Measurements from ENCODE around the gene ANKRD35.
"Not testable (repeated sequence)": the region's sequence is repeated elsewhere in the genome, so short reads cannot be mapped to it uniquely, and the experiment has no call there.

The ANKRD35 gene

GRCh38 chr1:145857170-145857569 lies 28.5 kb downstream of the ANKRD35 start:
- H3K27me3 Mint-ChIP-seq: no peaks in the 10 kb centered on the region
- H3K4me3 Mint-ChIP-seq: no peak overlapping the region
- H3K27ac Mint-ChIP-seq: no peak overlapping the region
- H3K9me3 Mint-ChIP-seq: no peaks in the 10 kb centered on the region
- ATAC-seq (ENCODE audit: low read depth) (no peak), DNase-seq (ENCODE audit: low spot score in 2 of 2) (no peak)
- H3K36me3 Mint-ChIP-seq: peaks cover 22% of the 10 kb centered on the region
- peaks cover 9% of the 10 kb centered on the region for H3K4me1 Mint-ChIP-seq

- Mint-ChIP-seq H3K36me3 (peaks cover 27% of the 10 kb centered on the region), H3K27me3 (no peaks in the 10 kb centered on the region), H3K9me3 (no peaks in the 10 kb centered on the region), H3K4me3 (no peak overlapping the region), H3K4me1 (peaks cover 9% of the 10 kb centered on the region), H3K27ac (peak overlapping the region; percentile 39)
- ATAC-seq (ENCODE audit: low read depth): no peak
- DNase-seq (ENCODE audit: low spot score in 2 of 2): no peak
These were observed 30.2 kb downstream of the ANKRD35 start for GRCh38 chr1:145855426-145855948.

GRCh38 chr1:145849356-145850160 lies 36.1 kb downstream of the ANKRD35 start:
- Mint-ChIP-seq H3K9me3 (no peaks in the 10 kb centered on the region), H3K27me3 (no peaks in the 10 kb centered on the region), H3K4me3 (no peak overlapping the region), H3K36me3 (peaks cover 16% of the 10 kb centered on the region), H3K4me1 (peaks cover 6% of the 10 kb centered on the region), H3K27ac (no peak overlapping the region)
- ATAC-seq (ENCODE audit: low read depth): no peak
- no peak for DNase-seq (ENCODE audit: low spot score in 2 of 2)

GRCh38 chr1:145847827-145848226 lies 37.8 kb downstream of the ANKRD35 start:
- ATAC-seq (ENCODE audit: low read depth) (no peak), DNase-seq (ENCODE audit: low spot score in 2 of 2) (no peak)
- H3K9me3 Mint-ChIP-seq: no peaks in the 10 kb centered on the region
- peaks cover 6% of the 10 kb centered on the region for H3K4me1 Mint-ChIP-seq
- no peaks in the 10 kb centered on the region for H3K27me3 Mint-ChIP-seq
- peaks cover 8% of the 10 kb centered on the region for H3K36me3 Mint-ChIP-seq
- H3K27ac Mint-ChIP-seq: no peak overlapping the region
- no peak overlapping the region for H3K4me3 Mint-ChIP-seq

- Mint-ChIP-seq H3K36me3 (peaks cover 8% of the 10 kb centered on the region), H3K4me1 (peaks cover 6% of the 10 kb centered on the region), H3K4me3 (no peak overlapping the region), H3K27ac (peak overlapping the region; percentile 67), H3K9me3 (no peaks in the 10 kb centered on the region), H3K27me3 (no peaks in the 10 kb centered on the region)
- ATAC-seq (ENCODE audit: low read depth) (no peak), DNase-seq (ENCODE audit: low spot score in 2 of 2) (peak in 1 of 2 donors; percentile 27)
These were observed 39.5 kb downstream of the ANKRD35 start for GRCh38 chr1:145846201-145846612.

GRCh38 chr1:145845514-145846161 lies 40.0 kb downstream of the ANKRD35 start, which contains the start of gene NUDT17:
Gene NUDT17 (plus strand): TSS chr1:145845630. CDS start chr1:145845641, 11 bp downstream.
- Mint-ChIP-seq H3K27ac (peak within 1 kb of the TSS; percentile 67), H3K9me3 (no peaks in the 10 kb centered on the region), H3K36me3 (peaks cover 6% of the 10 kb centered on the region), H3K4me1 (peaks cover 6% of the 10 kb centered on the region), H3K27me3 (no peaks in the 10 kb centered on the region), H3K4me3 (no peak within 1 kb of the TSS)
- ATAC-seq (ENCODE audit: low read depth) (peak; percentile 68), DNase-seq (ENCODE audit: low spot score in 2 of 2) (peak; percentile 73 to 77)

GRCh38 chr1:145845144-145845513 lies 40.5 kb downstream of the ANKRD35 start:
- Mint-ChIP-seq H3K27ac (no peak overlapping the region), H3K36me3 (peaks cover 7% of the 10 kb centered on the region), H3K4me1 (peaks cover 6% of the 10 kb centered on the region), H3K9me3 (no peaks in the 10 kb centered on the region), H3K4me3 (no peak overlapping the region), H3K27me3 (no peaks in the 10 kb centered on the region)
- ATAC-seq (ENCODE audit: low read depth) (peak; percentile 91), DNase-seq (ENCODE audit: low spot score in 2 of 2) (peak in 1 of 2 donors; percentile 69)

- peaks cover 6% of the 10 kb centered on the region for H3K4me1 Mint-ChIP-seq
These were observed 42.6 kb downstream of the ANKRD35 start for GRCh38 chr1:145843031-145843430.

GRCh38 chr1:145837656-145838055 lies 48.0 kb downstream of the ANKRD35 start:
- H3K27ac Mint-ChIP-seq: no peak overlapping the region
- H3K4me1 Mint-ChIP-seq: no peaks in the 10 kb centered on the region
- DNase-seq (ENCODE audit: low spot score in 2 of 2) (no peak), ATAC-seq (ENCODE audit: low read depth) (no peak)
- no peaks in the 10 kb centered on the region for H3K27me3 Mint-ChIP-seq
- H3K36me3 Mint-ChIP-seq: peaks cover 31% of the 10 kb centered on the region
- no peaks in the 10 kb centered on the region for H3K9me3 Mint-ChIP-seq
- H3K4me3 Mint-ChIP-seq: no peak overlapping the region

More at GRCh38 chr1:145843031-145843430, 42.6 kb downstream of the ANKRD35 start:
- ATAC-seq (ENCODE audit: low read depth) (no peak), DNase-seq (ENCODE audit: low spot score in 2 of 2) (no peak)
- H3K27ac Mint-ChIP-seq: no peak overlapping the region
- H3K36me3 Mint-ChIP-seq: peaks cover 10% of the 10 kb centered on the region
- no peaks in the 10 kb centered on the region for H3K27me3 Mint-ChIP-seq
- H3K4me3 Mint-ChIP-seq: no peak overlapping the region
- no peaks in the 10 kb centered on the region for H3K9me3 Mint-ChIP-seq

GRCh38 chr1:145830810-145831209 lies 54.9 kb downstream of the ANKRD35 start:
- H3K4me3 Mint-ChIP-seq; H3K4me1 Mint-ChIP-seq; H3K27ac Mint-ChIP-seq; H3K27me3 Mint-ChIP-seq; H3K9me3 Mint-ChIP-seq; ATAC-seq (ENCODE audit: low read depth); DNase-seq (ENCODE audit: low spot score in 2 of 2): not testable (repeated sequence)
- H3K36me3 Mint-ChIP-seq: peaks cover 53% of the 10 kb centered on the region

GRCh38 chr1:145828367-145829026 lies 57.2 kb downstream of the ANKRD35 start:
- no peak overlapping the region for H3K27ac Mint-ChIP-seq
- no peak for DNase-seq (ENCODE audit: low spot score in 2 of 2)
- H3K4me3 Mint-ChIP-seq: no peak overlapping the region

GRCh38 chr1:145827966-145828365 lies 57.7 kb downstream of the ANKRD35 start:
- H3K27me3 Mint-ChIP-seq: no peaks in the 10 kb centered on the region
- no peak overlapping the region for H3K4me3 Mint-ChIP-seq
- DNase-seq (ENCODE audit: low spot score in 2 of 2) (no peak), ATAC-seq (ENCODE audit: low read depth) (no peak)
- H3K9me3 Mint-ChIP-seq: no peaks in the 10 kb centered on the region
- H3K4me1 Mint-ChIP-seq: peaks cover 14% of the 10 kb centered on the region
- H3K36me3 Mint-ChIP-seq: peaks cover 46% of the 10 kb centered on the region
- H3K27ac Mint-ChIP-seq: no peak overlapping the region

More at GRCh38 chr1:145828367-145829026, 57.2 kb downstream of the ANKRD35 start:
- Mint-ChIP-seq H3K4me1 (peaks cover 14% of the 10 kb centered on the region), H3K9me3 (no peaks in the 10 kb centered on the region), H3K27me3 (no peaks in the 10 kb centered on the region), H3K36me3 (peaks cover 50% of the 10 kb centered on the region)
- no peak for ATAC-seq (ENCODE audit: low read depth)

GRCh38 chr1:145826030-145826429 lies 59.6 kb downstream of the ANKRD35 start:
- ATAC-seq (ENCODE audit: low read depth): no peak
- Mint-ChIP-seq H3K27me3 (no peaks in the 10 kb centered on the region), H3K36me3 (peaks cover 37% of the 10 kb centered on the region), H3K27ac (no peak overlapping the region), H3K4me3 (no peak overlapping the region), H3K9me3 (no peaks in the 10 kb centered on the region), H3K4me1 (peaks cover 14% of the 10 kb centered on the region)
- no peak for DNase-seq (ENCODE audit: low spot score in 2 of 2)

- H3K4me3 Mint-ChIP-seq: peak overlapping the region; percentile 95
- DNase-seq (ENCODE audit: low spot score in 2 of 2): peak in 1 of 2 donors; percentile 6
- H3K4me1 Mint-ChIP-seq: peaks cover 14% of the 10 kb centered on the region
- peak overlapping the region; percentile 89 for H3K27ac Mint-ChIP-seq
- H3K9me3 Mint-ChIP-seq: no peaks in the 10 kb centered on the region
- no peaks in the 10 kb centered on the region for H3K27me3 Mint-ChIP-seq
- H3K36me3 Mint-ChIP-seq: peaks cover 29% of the 10 kb centered on the region
- no peak for ATAC-seq (ENCODE audit: low read depth)
These were observed 61.2 kb downstream of the ANKRD35 start for GRCh38 chr1:145824499-145824842.
